Measurements from ENCODE around the gene MTR.

The MTR gene

GRCh38 chr1:236864996-236865817 is 70.1 kb downstream of the MTR start:
- no peak for DNase-seq

GRCh38 chr1:236865818-236866155 is 70.7 kb downstream of the MTR start:
- DNase-seq = no peak

- peak; percentile 3 for DNase-seq
Measured at GRCh38 chr1:236868625-236869467, 73.8 kb downstream of the MTR start.

DNA sequence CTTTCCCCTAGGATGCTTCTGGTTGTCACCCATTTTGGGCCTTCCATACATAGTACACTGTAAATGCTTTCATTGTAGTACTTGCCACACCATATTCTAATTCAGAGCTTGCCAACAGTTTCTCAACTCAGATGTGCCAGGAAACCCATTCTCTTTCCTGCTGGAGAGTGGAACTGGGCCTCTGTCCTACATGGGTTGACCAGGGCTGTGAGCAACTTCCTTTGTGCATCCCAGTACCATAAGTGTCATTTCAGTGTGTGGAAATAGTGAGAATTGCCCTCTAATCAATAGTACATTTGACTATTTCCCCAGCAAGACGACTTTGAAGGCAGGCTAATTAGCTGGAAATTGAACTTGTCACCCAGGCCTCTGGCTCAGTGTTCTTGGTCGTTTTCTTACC is 74.8 kb downstream of the MTR start:
- no peak for DNase-seq

- no peak for DNase-seq
Measured at GRCh38 chr1:236870721-236871120, 75.6 kb downstream of the MTR start.

DNA sequence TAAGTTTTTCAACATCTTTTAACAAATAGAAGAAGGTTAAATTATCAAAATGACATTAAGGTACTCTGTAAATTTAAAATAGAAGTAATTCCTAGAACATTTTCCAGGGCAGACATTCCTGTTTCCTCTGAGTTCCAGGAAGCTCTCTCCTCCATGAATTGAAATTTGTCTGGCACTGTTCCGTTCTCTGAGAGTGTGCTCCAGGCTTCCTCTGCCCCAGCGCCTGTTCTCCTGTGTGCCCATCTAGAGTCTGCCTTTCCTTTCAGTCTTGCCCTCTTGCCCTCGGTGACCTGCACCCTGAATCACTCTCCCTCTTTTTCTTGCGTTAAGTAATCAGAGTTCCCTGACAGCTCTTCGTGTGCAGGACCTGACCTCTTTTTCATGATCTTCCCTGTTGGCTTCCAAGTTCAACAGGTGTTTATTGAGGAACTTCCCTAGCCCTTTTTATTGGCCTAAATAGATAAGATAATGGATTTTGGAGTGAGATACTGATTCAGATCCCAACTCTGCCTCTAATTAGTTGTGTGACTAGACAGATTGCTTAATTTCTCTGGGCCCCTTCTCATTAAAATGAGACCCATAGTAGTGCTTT is 77.1 kb downstream of the MTR start:
- DNase-seq = no peak

DNA sequence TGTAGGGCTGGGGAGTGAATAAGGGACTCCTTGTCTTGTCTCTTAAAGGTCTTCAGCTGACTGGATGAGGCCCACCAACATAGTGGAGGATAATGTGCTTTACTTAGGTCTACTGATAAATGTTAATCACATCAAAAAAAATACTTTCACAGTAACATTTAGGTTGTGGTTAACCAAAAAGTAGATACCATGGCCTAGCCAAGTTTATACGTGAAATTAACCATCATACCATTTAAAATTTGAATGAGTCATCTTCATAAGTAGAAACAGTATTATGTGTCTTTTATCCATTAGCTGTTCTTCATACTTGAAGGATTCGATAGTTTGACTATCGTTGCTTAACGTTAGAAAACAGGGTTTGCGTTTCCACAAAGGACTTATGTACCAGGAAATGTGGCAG is 80.9 kb downstream of the MTR start:
- no peak for DNase-seq

DNA sequence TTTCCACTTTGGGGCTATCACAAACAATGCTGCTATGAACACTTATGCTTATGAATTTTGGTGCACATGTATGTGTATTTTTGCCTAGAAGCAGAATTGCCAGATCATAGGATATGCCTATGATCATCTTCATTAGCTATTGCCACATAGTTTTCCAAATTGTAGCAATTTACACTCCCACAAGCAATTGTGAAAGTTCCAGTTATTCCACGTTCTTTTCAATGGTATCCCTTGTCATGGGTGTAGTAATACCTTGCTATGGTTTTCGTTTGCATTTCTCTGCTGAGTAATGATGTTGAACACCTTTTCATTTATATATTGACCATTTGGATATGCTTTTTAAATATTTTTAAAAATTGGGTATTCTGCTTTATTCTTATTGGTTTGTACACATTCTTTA is 82.6 kb downstream of the MTR start:
- DNase-seq = no peak

- DNase-seq = no peak
Measured at GRCh38 chr1:236880209-236880608, 85.1 kb downstream of the MTR start.

DNA sequence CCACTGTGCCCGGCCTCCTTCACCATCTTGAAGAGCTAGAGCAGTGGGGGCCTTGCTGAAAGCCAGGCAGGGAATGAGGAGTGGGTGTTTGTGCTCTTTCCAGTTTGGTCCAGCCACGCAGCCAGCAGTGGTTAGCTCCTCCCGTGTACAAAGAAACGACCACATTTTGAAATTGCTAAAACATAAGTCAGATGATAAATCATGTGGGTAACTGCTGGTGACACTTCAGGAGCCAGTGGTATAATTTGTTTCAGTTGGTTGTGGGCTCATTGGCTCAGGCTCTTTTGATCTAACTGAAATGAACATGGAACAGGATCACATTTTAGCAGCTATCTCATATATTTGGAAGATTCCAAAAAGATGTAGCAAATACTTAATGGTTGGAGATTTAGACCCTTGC is 87.6 kb downstream of the MTR start:
- no peak for DNase-seq

DNA sequence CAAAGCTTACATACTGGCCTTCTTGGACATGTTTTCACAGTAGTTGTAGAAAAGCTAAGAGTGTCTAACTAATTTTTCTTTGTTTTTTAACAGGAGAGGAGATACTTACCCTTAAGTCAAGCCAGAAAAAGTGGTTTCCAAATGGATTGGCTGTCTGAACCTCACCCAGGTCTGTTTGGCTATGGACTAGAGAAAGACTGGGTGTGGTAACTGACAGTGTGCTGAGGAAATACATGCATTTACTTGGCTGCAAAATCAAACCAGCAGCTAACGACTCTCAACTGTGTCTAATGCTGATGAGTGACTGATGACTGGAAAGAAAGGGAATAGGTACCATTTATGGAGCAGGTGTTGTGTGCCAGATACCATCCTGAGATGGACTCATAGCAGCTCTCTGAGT is 91.1 kb downstream of the MTR start:
- no peak for DNase-seq

DNA sequence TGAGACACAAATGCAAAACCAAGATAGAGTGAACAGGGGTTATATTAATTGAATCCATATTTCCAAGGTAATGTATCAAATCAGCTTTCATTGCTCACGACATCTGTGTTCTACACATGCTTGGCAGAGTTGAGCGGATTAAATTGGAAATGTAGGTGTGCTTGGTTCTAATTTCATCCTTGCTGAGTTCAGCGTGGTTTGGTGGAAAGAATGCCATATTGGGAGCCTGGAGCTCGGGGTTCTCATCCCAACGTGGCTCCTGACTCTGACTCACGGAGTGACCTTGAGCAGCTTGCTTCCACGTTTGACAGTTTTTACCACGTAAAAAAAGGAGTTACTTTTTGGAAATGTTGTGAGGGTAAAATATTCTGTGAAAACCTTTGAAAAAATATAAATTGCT is 92.0 kb downstream of the MTR start:
- DNase-seq = no peak

DNA sequence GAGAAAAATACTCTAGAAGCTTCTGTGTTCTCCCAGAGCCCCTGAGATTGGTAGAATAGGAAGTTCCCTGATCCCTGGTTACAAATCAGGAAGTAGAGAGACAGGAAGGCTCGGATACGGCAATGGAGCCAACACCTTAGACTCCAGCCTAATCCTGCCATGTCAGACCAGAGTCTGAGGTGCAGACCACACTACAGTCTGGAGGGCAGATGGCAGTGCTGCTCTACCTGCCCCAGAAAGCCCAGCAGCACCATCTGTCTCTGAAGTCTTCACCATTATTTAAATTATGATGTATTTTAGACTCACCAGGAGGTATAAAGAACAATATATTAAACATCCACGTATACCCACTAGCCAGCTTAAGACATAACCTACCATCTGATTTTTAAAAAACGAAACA is 93.0 kb downstream of the MTR start:
- DNase-seq = no peak

DNA sequence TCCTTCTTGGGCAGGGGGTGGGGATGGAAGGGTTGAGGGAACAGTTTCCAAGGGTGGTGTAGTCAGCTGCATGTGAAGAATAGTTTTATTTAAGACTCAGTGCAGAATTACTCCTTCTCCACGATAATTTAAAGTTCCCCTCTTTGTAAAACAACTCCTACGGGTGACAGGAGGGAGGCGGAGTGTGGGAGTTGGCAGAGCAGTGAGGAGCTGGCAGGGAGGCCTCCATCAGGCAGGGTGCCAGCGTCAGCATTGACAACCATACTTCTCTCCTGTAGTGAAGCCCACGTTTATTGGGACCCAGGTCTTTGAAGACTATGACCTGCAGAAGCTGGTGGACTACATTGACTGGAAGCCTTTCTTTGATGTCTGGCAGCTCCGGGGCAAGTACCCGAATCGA is 93.8 kb downstream of the MTR start:
- DNase-seq = no peak

GRCh38 chr1:236890152-236891056 is 95.3 kb downstream of the MTR start:
- DNase-seq = no peak

DNA sequence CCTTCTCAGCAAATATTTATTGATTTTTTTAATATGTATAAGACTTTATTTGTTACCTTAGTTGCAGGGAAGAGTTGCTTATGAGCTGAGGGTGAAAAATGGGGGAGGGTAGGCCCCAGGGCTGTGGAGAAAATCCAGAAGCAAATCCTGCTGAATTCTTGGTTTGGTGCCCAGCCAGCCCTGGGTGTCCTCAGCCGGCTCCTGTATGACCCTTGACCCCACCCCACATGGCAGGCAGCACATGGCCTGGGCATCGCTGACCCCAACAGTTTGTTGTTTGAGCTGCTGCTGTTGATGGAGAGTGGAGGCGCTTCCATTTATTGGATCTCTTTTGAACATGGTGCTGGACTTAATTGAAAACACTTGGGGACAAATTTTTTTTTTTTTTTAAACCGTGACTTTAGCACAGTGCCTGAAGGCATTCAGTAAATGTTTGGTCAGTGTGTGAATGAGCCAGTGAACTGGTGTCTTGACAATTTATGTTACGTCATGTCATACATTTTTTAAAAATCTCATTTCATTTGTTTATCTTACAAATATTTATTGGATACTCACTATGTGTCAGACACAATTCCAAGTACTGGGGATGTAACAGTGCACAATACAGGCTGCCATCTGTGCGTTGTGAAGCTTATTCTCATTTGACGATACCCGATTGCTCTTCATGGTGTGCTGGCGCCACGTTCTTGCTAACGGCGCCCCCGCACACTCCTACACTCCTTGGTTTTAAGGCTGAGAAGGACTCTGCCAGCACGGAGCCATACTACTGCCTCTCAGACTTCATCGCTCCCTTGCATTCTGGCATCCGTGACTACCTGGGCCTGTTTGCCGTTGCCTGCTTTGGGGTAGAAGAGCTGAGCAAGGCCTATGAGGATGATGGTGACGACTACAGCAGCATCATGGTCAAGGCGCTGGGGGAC is 98.8 kb downstream of the MTR start:
- no peak for DNase-seq

- no peak for DNase-seq
Measured at GRCh38 chr1:236895665-236896387, 100.7 kb downstream of the MTR start.

GRCh38 chr1:236896716-236897115 is 101.6 kb downstream of the MTR start:
- DNase-seq = no peak

DNA sequence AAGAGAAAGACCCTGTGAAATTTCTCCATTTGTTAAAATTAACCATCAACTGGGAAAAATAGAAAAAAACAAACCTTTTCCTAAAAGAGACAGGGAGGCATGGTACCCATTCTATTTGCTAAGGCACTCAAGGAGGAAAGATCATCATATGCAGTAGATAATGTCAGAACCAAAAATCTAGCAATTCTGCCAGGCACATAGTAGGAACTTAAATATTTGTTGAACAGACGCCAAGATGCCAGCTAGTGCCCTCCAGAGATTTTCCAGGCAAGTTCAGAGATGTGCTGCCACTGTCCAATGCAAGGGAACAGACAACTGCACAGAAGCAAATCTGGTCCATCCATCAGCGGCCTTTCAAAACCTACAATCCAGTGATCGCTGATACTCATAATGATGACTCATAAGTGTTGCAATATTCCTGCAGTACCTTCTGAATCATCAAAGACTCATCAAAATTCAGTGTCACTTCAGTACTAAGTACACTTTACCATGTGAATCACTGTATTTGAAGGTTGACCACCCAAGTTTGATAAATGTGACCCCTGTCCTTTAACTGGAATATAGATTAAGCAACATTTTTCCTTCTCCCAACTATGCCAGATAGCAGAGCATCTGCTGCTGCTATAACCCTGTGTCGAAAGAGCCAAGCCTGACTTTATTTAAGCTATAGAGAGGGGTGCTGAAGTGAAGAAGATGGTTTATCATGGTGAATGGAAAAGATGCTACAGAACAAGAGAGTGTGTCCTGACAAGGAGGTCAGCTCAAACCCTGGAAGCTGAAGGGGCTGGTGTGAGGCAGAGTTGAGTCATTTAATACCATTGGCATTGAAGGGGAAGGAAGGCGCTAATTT is 110.0 kb downstream of the MTR start:
- no peak for DNase-seq

- DNase-seq = no peak
Measured at GRCh38 chr1:236907205-236907604, 112.1 kb downstream of the MTR start.

Measured in NCI-H774 (cell line).